Measurements from ENCODE around the gene EML3. TPM values are rescaled to one million over a fixed set of nuclear protein-coding genes. Genes with fewer than 3 reads are reported as not detected.
"Not testable (repeated sequence)": the region's sequence is repeated elsewhere in the genome, so short reads cannot be mapped to it uniquely, and the experiment has no call there.

EML3 gene
- total and polyA plus RNA-seq, 2 of the 13 experiments (the other 11 are each of a cell fraction or from before 2014, with no cell fraction given) = 10.6 to 12.3 TPM

DNA sequence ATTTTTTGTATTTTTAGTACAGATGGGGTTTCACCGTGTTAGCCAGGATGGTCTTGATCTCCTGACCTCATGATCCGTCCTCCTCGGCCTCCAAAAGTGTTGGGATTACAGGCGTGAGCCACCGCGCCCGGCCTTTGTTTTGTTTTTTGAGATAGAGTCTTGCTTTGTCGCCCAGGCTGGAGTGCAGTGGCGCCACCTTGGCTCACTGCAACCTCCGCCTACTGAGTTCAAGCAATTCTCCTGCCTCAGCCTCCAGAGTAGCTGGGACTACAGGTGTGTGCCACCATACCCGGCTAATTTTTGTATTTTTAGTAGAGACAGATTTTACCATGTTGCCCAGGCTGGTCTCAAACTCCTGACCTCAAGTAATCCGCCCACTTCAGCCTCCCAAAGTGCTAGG lies 37.7 kb upstream of the EML3 start:
- Histone ChIP-seq H3K79me2 (ENCODE audit: insufficient read depth, low read length) (peaks cover 31% of the 10 kb centered on the region), H3K36me3 (replicated peaks in 1 of 2; ENCODE audit: control insufficient read depth in 1 of 2, insufficient read depth in 2 of 2, low read length in 2 of 2) (peaks cover 4 to 14% of the 10 kb centered on the region in 2 experiments; a peak in 3 of 5 replicates), H3K4me1 (ENCODE audit: insufficient read depth, low read length) (peaks cover 40% of the 10 kb centered on the region)
- H3K9me3 ChIP-seq (ENCODE audit: low read length); in situ Hi-C loops (cut with HindIII; ENCODE audit: extremely low pct_ligation_motif_present, low pct_unique_long_range_greater_than_20kb); ATAC-seq; H3K4me3 ChIP-seq (replicated peaks in 1 of 3; ENCODE audit: insufficient read depth in 1 of 3, low read depth in 2 of 3, low read length in 3 of 3); H3K4me2 ChIP-seq (ENCODE audit: low read depth, low read length); BruUV-seq (replicated peaks); FAIRE-seq; H2AFZ ChIP-seq (ENCODE audit: low read length); H3K9ac ChIP-seq (ENCODE audit: insufficient read depth, low read depth, low read length); H3K27me3 ChIP-seq (ENCODE audit: control insufficient read depth in 1 of 2, insufficient read depth in 2 of 2, low read length in 2 of 2); H3K27ac ChIP-seq (ENCODE audit: extremely low read length, insufficient read depth, low read length); H4K20me1 ChIP-seq (ENCODE audit: insufficient read depth, low read length); CTCF ChIA-PET (ENCODE audit: low intra/inter-chr PET ratio, low total read pairs); DNase-seq (ENCODE audit: low spot score): not testable (repeated sequence)
- intact Hi-C loops (cut with micrococcal nuclease; ENCODE audit: unreplicated experiment) = loop anchor here (5.0 kb wide), 2 partner anchors 38 to 58 kb away; partner anchors contain the start of genes EML3, ROM1 and TUT1
- POLR2A ChIA-PET = interaction anchor here (1.0 to 1.4 kb wide), 3 partner anchors 19 to 76 kb away, joined by 3 to 5 read pairs (median 4); partner anchors contain the start of genes EEF1G and UQCC3
- WGBS (ENCODE audit: low lambda C conversion rate) = 95% methylated on average over 12 of the region's 12 CpGs
- TF ChIP-seq, protein P1, sequence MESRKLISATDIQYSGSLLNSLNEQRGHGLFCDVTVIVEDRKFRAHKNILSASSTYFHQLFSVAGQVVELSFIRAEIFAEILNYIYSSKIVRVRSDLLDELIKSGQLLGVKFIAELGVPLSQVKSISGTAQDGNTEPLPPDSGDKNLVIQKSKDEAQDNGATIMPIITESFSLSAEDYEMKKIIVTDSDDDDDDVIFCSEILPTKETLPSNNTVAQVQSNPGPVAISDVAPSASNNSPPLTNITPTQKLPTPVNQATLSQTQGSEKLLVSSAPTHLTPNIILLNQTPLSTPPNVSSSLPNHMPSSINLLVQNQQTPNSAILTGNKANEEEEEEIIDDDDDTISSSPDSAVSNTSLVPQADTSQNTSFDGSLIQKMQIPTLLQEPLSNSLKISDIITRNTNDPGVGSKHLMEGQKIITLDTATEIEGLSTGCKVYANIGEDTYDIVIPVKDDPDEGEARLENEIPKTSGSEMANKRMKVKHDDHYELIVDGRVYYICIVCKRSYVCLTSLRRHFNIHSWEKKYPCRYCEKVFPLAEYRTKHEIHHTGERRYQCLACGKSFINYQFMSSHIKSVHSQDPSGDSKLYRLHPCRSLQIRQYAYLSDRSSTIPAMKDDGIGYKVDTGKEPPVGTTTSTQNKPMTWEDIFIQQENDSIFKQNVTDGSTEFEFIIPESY (CRISPR knock-in tag; IDR thresholded peaks at IDR 0.05) = peak; percentile 69
- TF ChIP-seq, protein P2, sequence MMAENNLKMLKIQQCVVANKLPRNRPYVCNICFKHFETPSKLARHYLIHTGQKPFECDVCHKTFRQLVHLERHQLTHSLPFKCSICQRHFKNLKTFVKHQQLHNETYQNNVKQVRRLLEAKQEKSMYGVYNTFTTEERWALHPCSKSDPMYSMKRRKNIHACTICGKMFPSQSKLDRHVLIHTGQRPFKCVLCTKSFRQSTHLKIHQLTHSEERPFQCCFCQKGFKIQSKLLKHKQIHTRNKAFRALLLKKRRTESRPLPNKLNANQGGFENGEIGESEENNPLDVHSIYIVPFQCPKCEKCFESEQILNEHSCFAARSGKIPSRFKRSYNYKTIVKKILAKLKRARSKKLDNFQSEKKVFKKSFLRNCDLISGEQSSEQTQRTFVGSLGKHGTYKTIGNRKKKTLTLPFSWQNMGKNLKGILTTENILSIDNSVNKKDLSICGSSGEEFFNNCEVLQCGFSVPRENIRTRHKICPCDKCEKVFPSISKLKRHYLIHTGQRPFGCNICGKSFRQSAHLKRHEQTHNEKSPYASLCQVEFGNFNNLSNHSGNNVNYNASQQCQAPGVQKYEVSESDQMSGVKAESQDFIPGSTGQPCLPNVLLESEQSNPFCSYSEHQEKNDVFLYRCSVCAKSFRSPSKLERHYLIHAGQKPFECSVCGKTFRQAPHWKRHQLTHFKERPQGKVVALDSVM (CRISPR knock-in tag; IDR thresholded peaks at IDR 0.05) = peak; percentile 58

DNA sequence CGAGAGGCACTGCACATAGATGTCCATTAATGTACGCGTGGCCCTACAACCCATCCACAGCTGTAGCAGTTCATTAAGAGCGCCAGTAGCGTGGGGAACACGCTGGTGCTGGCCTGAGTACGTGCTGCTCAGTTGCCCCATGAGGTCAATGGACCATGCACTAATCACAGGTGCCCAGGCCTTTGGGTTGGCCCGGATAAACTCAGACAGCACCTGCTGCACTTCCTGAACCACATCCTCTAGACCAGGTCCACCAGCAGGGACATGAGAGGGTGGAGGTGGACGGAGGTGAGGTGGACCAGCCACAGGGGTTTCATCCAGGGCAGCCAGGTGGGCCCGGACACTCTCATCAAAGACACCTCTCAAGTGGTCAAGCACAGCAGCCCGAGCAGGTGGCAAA lies 36.9 kb upstream of the EML3 start:
- CTCF ChIA-PET (ENCODE audit: low intra/inter-chr PET ratio, low total read pairs) = no interaction called here
- Histone ChIP-seq H3K36me3 (replicated peaks in 1 of 2; ENCODE audit: control insufficient read depth in 1 of 2, insufficient read depth in 2 of 2, low read length in 2 of 2) (peaks cover 4 to 16% of the 10 kb centered on the region in 2 experiments; a peak in 3 of 5 replicates), H3K9me3 (ENCODE audit: low read length) (no peaks in the 10 kb centered on the region), H3K27me3 (ENCODE audit: control insufficient read depth in 1 of 2, insufficient read depth in 2 of 2, low read length in 2 of 2) (no peaks in the 10 kb centered on the region), H2AFZ (ENCODE audit: low read length) (no peak overlapping the region), H4K20me1 (ENCODE audit: insufficient read depth, low read length) (peaks cover 8% of the 10 kb centered on the region), H3K9ac (ENCODE audit: insufficient read depth, low read depth, low read length) (no peak overlapping the region), H3K4me3 (replicated peaks in 1 of 3; ENCODE audit: insufficient read depth in 1 of 3, low read depth in 2 of 3, low read length in 3 of 3) (no peak overlapping the region), H3K4me1 (ENCODE audit: insufficient read depth, low read length) (peaks cover 43% of the 10 kb centered on the region), H3K27ac (ENCODE audit: extremely low read length, insufficient read depth, low read length) (no peak overlapping the region), H3K4me2 (ENCODE audit: low read depth, low read length) (no peak overlapping the region), H3K79me2 (ENCODE audit: insufficient read depth, low read length) (peaks cover 38% of the 10 kb centered on the region)
- WGBS (ENCODE audit: low lambda C conversion rate) = 94% methylated on average over 4 of the region's 11 CpGs
- DNase-seq (ENCODE audit: low spot score) (no peak), ATAC-seq (no peak), FAIRE-seq (no peak)
- in situ Hi-C loops (cut with HindIII; ENCODE audit: extremely low pct_ligation_motif_present, low pct_unique_long_range_greater_than_20kb) = no loop called here
- intact Hi-C loops (cut with micrococcal nuclease; ENCODE audit: unreplicated experiment) = no loop called here
- no TSS peak for BruUV-seq (replicated peaks)
- POLR2A ChIA-PET = interaction anchor here (0.9 to 2.6 kb wide), 3 partner anchors 16 to 192 kb away, joined by 3 to 19 read pairs (median 5); partner anchors contain the start of genes C11orf98, CSKMT and EEF1G
- TF ChIP-seq ZNF207 (IDR thresholded peaks at IDR 0.05; ENCODE audit: borderline replicate concordance) = no peak
- no peak for TF ChIP-seq AHR (CRISPR knock-in tag; IDR thresholded peaks at IDR 0.05)
- TF ChIP-seq SMC3 (IDR thresholded peaks at IDR 0.05; ENCODE audit: low read length) = no peak
- no peak for TF ChIP-seq ZNF431 (CRISPR knock-in tag; IDR thresholded peaks at IDR 0.05; ENCODE audit: borderline replicate concordance, low read depth)
- TF ChIP-seq ZNF558 (CRISPR knock-in tag; IDR thresholded peaks at IDR 0.05; ENCODE audit: borderline replicate concordance) = no peak
- no peak for TF ChIP-seq ZNF83 (CRISPR knock-in tag; IDR thresholded peaks at IDR 0.05; ENCODE audit: borderline replicate concordance)
- TF ChIP-seq, protein P3, sequence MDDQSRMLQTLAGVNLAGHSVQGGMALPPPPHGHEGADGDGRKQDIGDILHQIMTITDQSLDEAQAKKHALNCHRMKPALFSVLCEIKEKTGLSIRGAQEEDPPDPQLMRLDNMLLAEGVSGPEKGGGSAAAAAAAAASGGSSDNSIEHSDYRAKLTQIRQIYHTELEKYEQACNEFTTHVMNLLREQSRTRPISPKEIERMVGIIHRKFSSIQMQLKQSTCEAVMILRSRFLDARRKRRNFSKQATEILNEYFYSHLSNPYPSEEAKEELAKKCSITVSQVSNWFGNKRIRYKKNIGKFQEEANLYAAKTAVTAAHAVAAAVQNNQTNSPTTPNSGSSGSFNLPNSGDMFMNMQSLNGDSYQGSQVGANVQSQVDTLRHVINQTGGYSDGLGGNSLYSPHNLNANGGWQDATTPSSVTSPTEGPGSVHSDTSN (CRISPR knock-in tag; IDR thresholded peaks at IDR 0.05; ENCODE audit: borderline replicate concordance) = no peak
- TF ChIP-seq ZNF33A (CRISPR knock-in tag; IDR thresholded peaks at IDR 0.05; ENCODE audit: borderline replicate concordance) = no peak

Data from HepG2 (cell line).